K562 (cell line): ENCODE data around the gene GRIN1. TPM values are rescaled to one million over a fixed set of nuclear protein-coding genes. Genes with fewer than 3 reads are reported as not detected.
A peak's percentile ranks its signal among the peaks of the same experiment; 100 is the strongest.

ENCODE experiments used
- BRCA1 ChIP-seq, 2 experiments: fragments of 450-650 bp in 1 of 2; sonication (generic) in 1 of 2; formaldehyde crosslinking in 1 of 2; IDR thresholded peaks; 2 replicates each; pipeline versions ENCODE4 v1.5.0 to v1.6.1; 2017 to 2020; ENCODE audit warnings: mild to moderate bottlenecking in 1 of 2, missing genetic modification reagents in 1 of 2
- CBX1 ChIP-seq: sonication (generic); IDR thresholded peaks from 2 replicates; pipeline ENCODE4 v1.6.1; 2016; ENCODE audit warnings: antibody characterized with exemption, low read depth, mild to moderate bottlenecking
- EP400 ChIP-seq: fragments of 450-650 bp; IDR thresholded peaks from 2 replicates; pipeline ENCODE4 v1.6.1; 2017; ENCODE audit warnings: antibody characterized with exemption, mild to moderate bottlenecking, moderate library complexity
- ETV1 ChIP-seq: fragments of 450-650 bp; conservative IDR thresholded peaks from 2 replicates; pipeline ENCODE4 v1.6.1; 2016; ENCODE audit warnings: missing genetic modification characterization, control low read depth, low read depth, missing compliant biosample characterization
- GTF2A2 ChIP-seq: IDR thresholded peaks from 2 replicates; pipeline ENCODE4 v1.6.1; 2016; ENCODE audit warnings: mild to moderate bottlenecking, missing genetic modification characterization, missing compliant biosample characterization
- HNRNPL ChIP-seq: fragments of 200-400 bp; formaldehyde crosslinking; IDR thresholded peaks from 2 replicates; pipeline ENCODE4 v1.6.1; 2017; ENCODE audit warnings: low read depth, mild to moderate bottlenecking, low read length
- MAZ ChIP-seq, 2 experiments: fragments of 450-650 bp in 1 of 2; sonication (generic) in 1 of 2; formaldehyde crosslinking; IDR thresholded peaks in 1 of 2; conservative IDR thresholded peaks in 1 of 2; 2 replicates each; pipeline versions ENCODE4 v1.4.0 to v1.5.0; 2020; ENCODE audit warnings: mild to moderate bottlenecking in 1 of 2, missing genetic modification reagents in 1 of 2
- MEIS2 ChIP-seq: fragments of 450-650 bp; IDR thresholded peaks from 2 replicates; pipeline ENCODE4 v1.6.1; 2014; ENCODE audit warnings: mild to moderate bottlenecking; ENCODE audit not compliant: partially characterized antibody
- MTF1 ChIP-seq: fragments of 250-450 bp; sonication (Bioruptor Pico); IDR thresholded peaks from 2 replicates; pipeline ENCODE4 v1.9.0; 2021; ENCODE audit warnings: moderate library complexity, mild to moderate bottlenecking, inconsistent platforms, borderline replicate concordance
- MYNN ChIP-seq, 2 experiments: sonication (generic); formaldehyde crosslinking in 1 of 2; IDR thresholded peaks; 2 replicates each; pipeline versions ENCODE4 v1.5.0 to v1.6.1; 2016 to 2020; ENCODE audit warnings: antibody characterized with exemption in 1 of 2, missing genetic modification reagents in 1 of 2
- NR1H2 ChIP-seq: sonication (generic); formaldehyde crosslinking; IDR thresholded peaks from 2 replicates; pipeline ENCODE4 v1.4.0; 2020; ENCODE audit warnings: mild to moderate bottlenecking, missing genetic modification reagents
- PHB ChIP-seq: fragments of 250-450 bp; sonication (Bioruptor Pico); IDR thresholded peaks from 2 replicates; pipeline ENCODE4 v1.5.0; 2021
- POLR2G ChIP-seq: fragments of 200-400 bp; formaldehyde crosslinking; IDR thresholded peaks from 2 replicates; pipeline ENCODE4 v1.6.1; 2017; ENCODE audit warnings: low read depth, mild to moderate bottlenecking, antibody characterized with exemption, low read length, moderate library complexity
- SRSF7 ChIP-seq: fragments of 200-400 bp; formaldehyde crosslinking; optimal IDR thresholded peaks from 2 replicates; pipeline ENCODE3; 2017; ENCODE audit warnings: mild to moderate bottlenecking, low read depth, low read length
- STAT5A ChIP-seq: IDR thresholded peaks from 2 replicates; pipeline ENCODE4 v1.6.1; 2012; ENCODE audit warnings: low read length, inconsistent platforms, borderline replicate concordance
- TOE1 ChIP-seq, 2 experiments: fragments of 450-650 bp in 1 of 2; sonication (generic) in 1 of 2; formaldehyde crosslinking in 1 of 2; IDR thresholded peaks; 2 replicates each; pipeline versions ENCODE4 v1.7.1 to v1.8.0; 2016 to 2022; ENCODE audit warnings: borderline replicate concordance in 2 of 2, mild to moderate bottlenecking in 2 of 2, antibody characterized with exemption in 1 of 2, inconsistent platforms in 1 of 2, low read depth in 1 of 2, missing genetic modification reagents in 1 of 2, moderate library complexity in 1 of 2
- ZNF212 ChIP-seq: fragments of 450-650 bp; formaldehyde crosslinking; IDR thresholded peaks from 2 replicates; pipeline ENCODE4 v1.4.0; 2020; ENCODE audit warnings: mild to moderate bottlenecking
- ZNF347 ChIP-seq: fragments of 450-650 bp; formaldehyde crosslinking; IDR thresholded peaks from 2 replicates; pipeline ENCODE4 v1.4.0; 2020; ENCODE audit warnings: low read depth, mild to moderate bottlenecking, moderate library complexity
- ZNF699 ChIP-seq: fragments of 250-450 bp; sonication (Bioruptor Pico); IDR thresholded peaks from 2 replicates; pipeline ENCODE4 v1.8.0; 2021; ENCODE audit warnings: mild to moderate bottlenecking, moderate library complexity; ENCODE audit not compliant: insufficient replicate concordance
- ZNF75A ChIP-seq: fragments of 450-650 bp; formaldehyde crosslinking; IDR thresholded peaks from 2 replicates; pipeline ENCODE4 v1.4.0; 2020; ENCODE audit warnings: mild to moderate bottlenecking
- ZNF76 ChIP-seq: fragments of 250-450 bp; sonication (Bioruptor Pico); IDR thresholded peaks from 2 replicates; pipeline ENCODE4 v1.4.0; 2020; ENCODE audit warnings: mild to moderate bottlenecking, moderate library complexity, borderline replicate concordance
- polyA plus RNA-seq, 8 experiments: library from polyadenylated mRNA; depleted of rRNA in 4 of 8; stranded (reverse) in 5 of 8; unstranded in 3 of 8; fragments of >200 nt; fragmentation: Nextera tagmentation in 2 of 8; fragmentation: Illumina TruSeq in 1 of 8; extraction: Ambion mirVana in 2 of 8; extraction: Trizol in 1 of 8; gene quantifications; 2 replicates each; pipeline versions ENCODE4 v1.2.1 to v1.2.3, GENCODE V29; 2011 to 2014; ENCODE audit warnings: inconsistent platforms in 1 of 8, missing spikeins in 1 of 8
- total RNA-seq, 7 experiments: library from RNA; depleted of rRNA in 6 of 7; stranded (reverse); fragments of >200 nt in 6 of 7; fragmentation: Illumina TruSeq in 2 of 7; extraction: Trizol in 2 of 7; gene quantifications; 2 replicates each; pipeline versions ENCODE4 v1.2.1 to v1.2.3, GENCODE V29; 2011 to 2021; ENCODE audit warnings: low replicate concordance in 1 of 7
- TF ChIP-seq, protein P1 (sequence below): sonication (generic); formaldehyde crosslinking; IDR thresholded peaks from 2 replicates; pipeline ENCODE4 v1.8.1; 2023; ENCODE audit warnings: mild to moderate bottlenecking, missing genetic modification reagents
- TF ChIP-seq, protein P2 (sequence below): fragments of 450-650 bp; IDR thresholded peaks from 2 replicates; pipeline ENCODE4 v1.6.1; 2018; ENCODE audit warnings: mild to moderate bottlenecking, low read depth; ENCODE audit not compliant: partially characterized antibody

Gene GRIN1
- total and polyA plus RNA-seq, 9 of the 15 experiments (the other 6 are each of a cell fraction or from before 2014, with no cell fraction given), result 0.03 to 0.35 (median 0.16) TPM; not detected in 6

DNA sequence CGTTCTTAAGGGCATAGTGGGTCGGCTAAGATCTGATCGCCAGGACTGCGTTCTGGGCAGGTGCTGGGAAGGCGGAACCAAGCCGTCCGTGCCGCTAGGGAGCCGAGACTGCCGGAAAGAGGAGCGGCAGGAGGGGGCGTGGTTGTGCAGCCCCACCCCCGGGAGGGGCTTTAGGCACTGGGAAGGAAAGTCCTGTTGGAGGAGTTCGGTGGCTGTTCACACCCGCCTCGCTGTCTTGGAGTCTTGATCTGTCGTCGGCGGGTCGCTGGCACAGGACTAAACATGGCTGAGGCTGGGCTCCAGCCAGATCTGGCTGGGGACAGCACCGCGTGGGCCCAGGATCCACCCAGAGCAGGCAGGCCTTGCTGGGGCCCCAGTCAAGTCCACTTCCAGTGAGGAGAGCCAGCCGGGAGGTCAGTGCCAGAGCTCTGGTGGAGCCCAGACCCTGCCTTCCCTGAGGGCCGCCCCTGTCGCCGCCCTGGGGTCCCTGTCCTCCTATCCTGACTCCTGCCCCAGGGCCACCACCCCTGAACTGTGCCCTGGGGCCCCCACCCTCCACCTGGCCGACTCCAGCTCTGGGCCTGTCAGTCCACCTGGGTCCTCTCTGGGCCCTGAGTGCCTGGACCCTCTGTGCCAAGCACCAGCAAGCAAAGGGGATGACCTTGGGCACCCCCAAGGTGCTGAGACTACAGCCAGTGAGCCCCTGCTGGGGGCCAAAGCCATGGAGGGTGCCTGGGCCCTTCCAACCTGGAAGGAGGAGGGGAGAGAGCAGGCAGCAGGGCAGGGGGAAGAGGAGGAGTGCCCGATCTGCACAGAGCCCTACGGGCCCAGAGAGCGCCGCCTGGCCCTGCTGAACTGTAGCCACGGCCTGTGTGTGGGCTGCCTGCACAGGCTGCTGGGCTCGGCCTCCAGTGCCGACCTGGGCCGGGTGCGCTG, 78.6 kb downstream of the GRIN1 start (continued):
- TF ChIP-seq, protein P1, sequence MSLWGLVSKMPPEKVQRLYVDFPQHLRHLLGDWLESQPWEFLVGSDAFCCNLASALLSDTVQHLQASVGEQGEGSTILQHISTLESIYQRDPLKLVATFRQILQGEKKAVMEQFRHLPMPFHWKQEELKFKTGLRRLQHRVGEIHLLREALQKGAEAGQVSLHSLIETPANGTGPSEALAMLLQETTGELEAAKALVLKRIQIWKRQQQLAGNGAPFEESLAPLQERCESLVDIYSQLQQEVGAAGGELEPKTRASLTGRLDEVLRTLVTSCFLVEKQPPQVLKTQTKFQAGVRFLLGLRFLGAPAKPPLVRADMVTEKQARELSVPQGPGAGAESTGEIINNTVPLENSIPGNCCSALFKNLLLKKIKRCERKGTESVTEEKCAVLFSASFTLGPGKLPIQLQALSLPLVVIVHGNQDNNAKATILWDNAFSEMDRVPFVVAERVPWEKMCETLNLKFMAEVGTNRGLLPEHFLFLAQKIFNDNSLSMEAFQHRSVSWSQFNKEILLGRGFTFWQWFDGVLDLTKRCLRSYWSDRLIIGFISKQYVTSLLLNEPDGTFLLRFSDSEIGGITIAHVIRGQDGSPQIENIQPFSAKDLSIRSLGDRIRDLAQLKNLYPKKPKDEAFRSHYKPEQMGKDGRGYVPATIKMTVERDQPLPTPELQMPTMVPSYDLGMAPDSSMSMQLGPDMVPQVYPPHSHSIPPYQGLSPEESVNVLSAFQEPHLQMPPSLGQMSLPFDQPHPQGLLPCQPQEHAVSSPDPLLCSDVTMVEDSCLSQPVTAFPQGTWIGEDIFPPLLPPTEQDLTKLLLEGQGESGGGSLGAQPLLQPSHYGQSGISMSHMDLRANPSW, result no peak
- TF ChIP-seq PHB (CRISPR knock-in tag) (no peak), ZNF699 (CRISPR knock-in tag) (no peak), EP400 (peak; percentile 19; the same call in 1 of the 2 replicates), NR1H2 (no peak), CBX1 (no peak), MTF1 (CRISPR knock-in tag) (no peak), GTF2A2 (no peak), BRCA1 (IDR thresholded peaks at IDR 0.05) (no peak), BRCA1 (CRISPR knock-in tag; IDR thresholded peaks at IDR 0.05) (no peak), ZNF347 (no peak), ZNF212 (no peak), HNRNPL (0 out of 2 replicates have a peak, but pooled peaks have one; percentile 28), MYNN (IDR thresholded peaks at IDR 0.05) (no peak), MYNN (CRISPR knock-in tag; IDR thresholded peaks at IDR 0.05) (no peak), MAZ (CRISPR knock-in tag; conservative IDR thresholded peaks at IDR 0.05 in 1 of 2, IDR thresholded peaks at IDR 0.05 in 1 of 2) (peak; percentile 48 to 92; a peak in 2 of 4 replicates), SRSF7 (no peak), ZNF76 (CRISPR knock-in tag) (no peak), ETV1 (tag) (peak; percentile 54), POLR2G (peak; percentile 82), TOE1 (IDR thresholded peaks at IDR 0.05; ENCODE audit: borderline replicate concordance) (no peak), TOE1 (CRISPR knock-in tag; IDR thresholded peaks at IDR 0.05; ENCODE audit: borderline replicate concordance, low read depth) (no peak), MEIS2 (no peak), STAT5A (no peak), ZNF75A (no peak)
- TF ChIP-seq, protein P2, sequence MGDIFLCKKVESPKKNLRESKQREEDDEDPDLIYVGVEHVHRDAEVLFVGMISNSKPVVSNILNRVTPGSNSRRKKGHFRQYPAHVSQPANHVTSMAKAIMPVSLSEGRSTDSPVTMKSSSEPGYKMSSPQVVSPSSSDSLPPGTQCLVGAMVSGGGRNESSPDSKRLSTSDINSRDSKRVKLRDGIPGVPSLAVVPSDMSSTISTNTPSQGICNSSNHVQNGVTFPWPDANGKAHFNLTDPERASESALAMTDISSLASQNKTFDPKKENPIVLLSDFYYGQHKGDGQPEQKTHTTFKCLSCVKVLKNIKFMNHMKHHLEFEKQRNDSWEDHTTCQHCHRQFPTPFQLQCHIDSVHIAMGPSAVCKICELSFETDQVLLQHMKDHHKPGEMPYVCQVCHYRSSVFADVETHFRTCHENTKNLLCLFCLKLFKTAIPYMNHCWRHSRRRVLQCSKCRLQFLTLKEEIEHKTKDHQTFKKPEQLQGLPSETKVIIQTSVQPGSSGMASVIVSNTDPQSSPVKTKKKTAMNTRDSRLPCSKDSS, result no peak
